Osteoblast (primary cell): Measurements from ENCODE around the gene CWC25. TPM values are rescaled to one million over a fixed set of nuclear protein-coding genes. Genes with fewer than 3 reads are reported as not detected.
"Not testable (repeated sequence)": the region's sequence is repeated elsewhere in the genome, so short reads cannot be mapped to it uniquely, and the experiment has no call there.

Experiments
- DNase-seq: peaks from one replicate; pipeline ENCODE4 v3.0.0; 2011; ENCODE audit warnings: low spot score, mixed read lengths; ENCODE audit not compliant: insufficient read length; ENCODE audit errors: missing footprints
- H2AFZ ChIP-seq: 2 replicates; pipeline ENCODE4 v1.6.0; 2011; ENCODE audit warnings: mild to moderate bottlenecking, low read length
- H3K27ac ChIP-seq: 2 replicates; pipeline ENCODE4 v1.5.1; 2011; ENCODE audit warnings: mild to moderate bottlenecking, low read depth, low read length, moderate library complexity
- H3K27me3 ChIP-seq: 2 replicates; pipeline ENCODE4 v1.6.0; 2012; ENCODE audit warnings: mild to moderate bottlenecking, control low read depth, inconsistent platforms, low read length, moderate library complexity; ENCODE audit not compliant: insufficient read depth
- H3K36me3 ChIP-seq: 2 replicates; pipeline ENCODE4 v1.5.1; 2011; ENCODE audit warnings: mild to moderate bottlenecking, low read length, control low read depth, moderate library complexity; ENCODE audit not compliant: insufficient read depth
- H3K4me1 ChIP-seq: 2 replicates; pipeline ENCODE4 v1.5.1; 2011; ENCODE audit warnings: mild to moderate bottlenecking, low read length, control low read depth, moderate library complexity; ENCODE audit not compliant: insufficient read depth
- H3K4me2 ChIP-seq: 2 replicates; pipeline ENCODE4 v1.6.0; 2011; ENCODE audit warnings: mild to moderate bottlenecking, low read length; ENCODE audit not compliant: insufficient read depth
- H3K4me3 ChIP-seq: fragments of 200-600 bp; sonication (generic); 3 replicates; pipeline ENCODE4 v1.5.1; 2012; ENCODE audit warnings: mild to moderate bottlenecking, low read length, inconsistent platforms; ENCODE audit not compliant: insufficient read depth
- H3K79me2 ChIP-seq: 2 replicates; pipeline ENCODE4 v1.6.0; 2012; ENCODE audit warnings: mild to moderate bottlenecking, low read length, control low read depth, inconsistent platforms; ENCODE audit not compliant: insufficient read depth
- H3K9me3 ChIP-seq: 2 replicates; pipeline ENCODE4 v1.5.1; 2011; ENCODE audit warnings: low read depth, low read length, control low read depth
- H4K20me1 ChIP-seq: 2 replicates; pipeline ENCODE4 v1.6.0; 2012; ENCODE audit warnings: mild to moderate bottlenecking, low read length, control low read depth; ENCODE audit not compliant: insufficient read depth
- total RNA-seq: library from RNA; depleted of rRNA; stranded (reverse); fragments of >200 nt; gene quantifications from 2 replicates; pipeline ENCODE4 v1.2.3, GENCODE V29; 2012
- TF ChIP-seq, protein P1 (sequence below): IDR thresholded peaks from 2 replicates; pipeline ENCODE4 v1.5.1; 2011; ENCODE audit warnings: mild to moderate bottlenecking, low read depth, low read length, moderate library complexity; ENCODE audit errors: extremely low read depth

Gene CWC25
- total RNA-seq, 1 donor, result 10.9 TPM

DNA sequence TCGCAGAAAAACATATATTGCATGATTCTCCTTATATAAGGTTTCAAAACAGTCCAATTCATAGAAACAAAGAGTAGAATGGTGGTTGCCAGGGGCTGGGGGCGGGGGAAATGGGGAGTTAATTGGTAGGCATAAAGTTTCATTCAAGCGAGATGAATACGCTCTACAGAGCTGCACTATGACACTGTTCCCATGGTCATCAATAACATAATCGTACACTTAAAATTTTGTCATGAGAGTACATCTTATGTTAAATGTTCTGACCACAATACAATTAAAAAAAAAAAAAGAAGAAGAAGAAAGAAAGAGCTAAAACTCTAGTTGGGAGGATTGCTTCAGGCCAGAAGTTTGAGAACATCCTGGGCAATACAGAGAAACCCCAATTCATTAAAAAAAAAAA, 30.9 kb downstream of the CWC25 start:
- TF ChIP-seq, protein P1, sequence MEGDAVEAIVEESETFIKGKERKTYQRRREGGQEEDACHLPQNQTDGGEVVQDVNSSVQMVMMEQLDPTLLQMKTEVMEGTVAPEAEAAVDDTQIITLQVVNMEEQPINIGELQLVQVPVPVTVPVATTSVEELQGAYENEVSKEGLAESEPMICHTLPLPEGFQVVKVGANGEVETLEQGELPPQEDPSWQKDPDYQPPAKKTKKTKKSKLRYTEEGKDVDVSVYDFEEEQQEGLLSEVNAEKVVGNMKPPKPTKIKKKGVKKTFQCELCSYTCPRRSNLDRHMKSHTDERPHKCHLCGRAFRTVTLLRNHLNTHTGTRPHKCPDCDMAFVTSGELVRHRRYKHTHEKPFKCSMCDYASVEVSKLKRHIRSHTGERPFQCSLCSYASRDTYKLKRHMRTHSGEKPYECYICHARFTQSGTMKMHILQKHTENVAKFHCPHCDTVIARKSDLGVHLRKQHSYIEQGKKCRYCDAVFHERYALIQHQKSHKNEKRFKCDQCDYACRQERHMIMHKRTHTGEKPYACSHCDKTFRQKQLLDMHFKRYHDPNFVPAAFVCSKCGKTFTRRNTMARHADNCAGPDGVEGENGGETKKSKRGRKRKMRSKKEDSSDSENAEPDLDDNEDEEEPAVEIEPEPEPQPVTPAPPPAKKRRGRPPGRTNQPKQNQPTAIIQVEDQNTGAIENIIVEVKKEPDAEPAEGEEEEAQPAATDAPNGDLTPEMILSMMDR, result no peak
- H3K4me3 ChIP-seq, result no peak overlapping the region
- H3K27ac ChIP-seq, result no peak overlapping the region
- no peaks in the 10 kb centered on the region for H3K27me3 ChIP-seq
- H3K4me1 ChIP-seq, result peaks cover 29% of the 10 kb centered on the region
- H3K4me2 ChIP-seq, result no peak overlapping the region
- H3K9me3 ChIP-seq, result no peaks in the 10 kb centered on the region
- peaks cover 98% of the 10 kb centered on the region for H3K79me2 ChIP-seq
- H2AFZ ChIP-seq, result no peak overlapping the region
- no peak for DNase-seq
- peaks cover 10% of the 10 kb centered on the region for H3K36me3 ChIP-seq
- H4K20me1 ChIP-seq, result peaks cover 46% of the 10 kb centered on the region

- H3K79me2 ChIP-seq, result peaks cover 96% of the 10 kb centered on the region
- peaks cover 17% of the 10 kb centered on the region for H3K4me1 ChIP-seq
- H4K20me1 ChIP-seq, result peaks cover 37% of the 10 kb centered on the region
- H2AFZ ChIP-seq, result no peak overlapping the region
- TF ChIP-seq, protein P1, result no peak
- H3K27me3 ChIP-seq, result no peaks in the 10 kb centered on the region
- no peak overlapping the region for H3K4me3 ChIP-seq
- no peaks in the 10 kb centered on the region for H3K9me3 ChIP-seq
- no peak for DNase-seq
- no peak overlapping the region for H3K4me2 ChIP-seq
- peaks cover 17% of the 10 kb centered on the region for H3K36me3 ChIP-seq
- H3K27ac ChIP-seq, result no peak overlapping the region
Observed at GRCh38 chr17:38791162-38791561, 34.0 kb downstream of the CWC25 start.

- peaks cover 33% of the 10 kb centered on the region for H4K20me1 ChIP-seq
- H3K27ac ChIP-seq, H3K27me3 ChIP-seq, DNase-seq, H3K9me3 ChIP-seq, H2AFZ ChIP-seq, H3K4me3 ChIP-seq: not testable (repeated sequence)
- peaks cover 94% of the 10 kb centered on the region for H3K79me2 ChIP-seq
- peaks cover 17% of the 10 kb centered on the region for H3K4me1 ChIP-seq
- peak overlapping the region; percentile 49 for H3K4me2 ChIP-seq
- H3K36me3 ChIP-seq, result peaks cover 19% of the 10 kb centered on the region
Observed at GRCh38 chr17:38790148-38790707, 34.9 kb downstream of the CWC25 start.

- DNase-seq, result no peak
- H3K4me1 ChIP-seq, result peaks cover 17% of the 10 kb centered on the region
- H4K20me1 ChIP-seq, result peaks cover 29% of the 10 kb centered on the region
- H3K36me3 ChIP-seq, result peaks cover 27% of the 10 kb centered on the region
- H2AFZ ChIP-seq, result no peak overlapping the region
- H3K4me2 ChIP-seq, result no peak overlapping the region
- TF ChIP-seq, protein P1, result no peak
- no peaks in the 10 kb centered on the region for H3K9me3 ChIP-seq
- H3K4me3 ChIP-seq, result no peak overlapping the region
- H3K27me3 ChIP-seq, result no peaks in the 10 kb centered on the region
- peaks cover 94% of the 10 kb centered on the region for H3K79me2 ChIP-seq
- H3K27ac ChIP-seq, result no peak overlapping the region
Observed at GRCh38 chr17:38789185-38789584, 35.9 kb downstream of the CWC25 start.

GRCh38 chr17:38787999-38788398, 37.1 kb downstream of the CWC25 start:
- Histone ChIP-seq H3K79me2 (peaks cover 82% of the 10 kb centered on the region), H3K36me3 (peaks cover 37% of the 10 kb centered on the region), H3K4me1 (peaks cover 17% of the 10 kb centered on the region), H4K20me1 (peaks cover 29% of the 10 kb centered on the region)
- not testable (repeated sequence) for DNase-seq, H3K27me3 ChIP-seq, H3K9me3 ChIP-seq, H3K4me3 ChIP-seq, H3K27ac ChIP-seq, H2AFZ ChIP-seq, H3K4me2 ChIP-seq
